K562 (cell line): ENCODE measurements around the gene RNF114. TPM values are rescaled to one million over a fixed set of nuclear protein-coding genes. Genes with fewer than 3 reads are reported as not detected.

Experiments
- ATAC-seq: fragments of 200-7000 bp; cut with Tn5 transposase; 3 replicates; pipeline ENCODE4 v1.9.1; 2020; ENCODE audit warnings: moderate library complexity
- BruUV-seq: library from RNA; stranded (reverse); fragments of 400-500 nt; replicated peaks from 2 replicates; lab custom pipeline; 2021; lab: Mats Ljungman, UMichigan
- CTCF ChIA-PET: fragments of 300-600 bp; formaldehyde crosslinking; extraction: SDS; loops from one replicate; lab custom pipeline; 2021; ENCODE audit warnings: low intra/inter-chr PET ratio; lab: Yijun Ruan, JAX
- POLR2A ChIA-PET: fragments of 300-600, 350-650 bp; sonication (Branson Sonifier 250); formaldehyde crosslinking; extraction: SDS; loops from one replicate; lab custom pipeline; 2021; ENCODE audit warnings: antibody characterized with exemption, inconsistent platforms; lab: Yijun Ruan, JAX
- DNase-seq, 4 experiments: peaks; one replicate each; pipeline versions ENCODE4 v3.0.0 to v3.0.0-alpha.2; 2011 to 2018; ENCODE audit warnings: low spot score in 3 of 4, mixed read lengths in 3 of 4; ENCODE audit errors: extremely low read depth in 1 of 4
- FAIRE-seq: peaks from 2 replicates; lab custom pipeline; 2011; peaks lifted over from hg19 to GRCh38; lab: Jason Lieb, UNC
- H2AFZ ChIP-seq: 2 replicates; pipeline ENCODE4 v1.6.0; 2011; ENCODE audit warnings: low read depth, low read length, control low read depth, inconsistent platforms
- H3K27ac ChIP-seq: fragments of 200-600 bp; 3 replicates; pipeline ENCODE4 v1.8.0; 2011; ENCODE audit warnings: low read depth, mild to moderate bottlenecking, control low read depth, inconsistent platforms, low read length, moderate library complexity, mixed read lengths; ENCODE audit errors: extremely low read depth
- H3K27me3 ChIP-seq, 2 experiments: fragments of 300-600 bp in 1 of 2; 2 replicates in 1 of 2; 3 replicates in 1 of 2; pipeline versions ENCODE4 v1.6.0 to v1.8.0; 2011; ENCODE audit warnings: inconsistent platforms in 2 of 2, low read length in 2 of 2, mild to moderate bottlenecking in 1 of 2, mixed read lengths in 1 of 2, moderate library complexity in 1 of 2; ENCODE audit not compliant: control insufficient read depth in 2 of 2, insufficient read depth in 2 of 2
- H3K36me3 ChIP-seq: fragments of 300-600 bp; 3 replicates; pipeline ENCODE4 v1.8.0; 2011; ENCODE audit warnings: mild to moderate bottlenecking, low read length, inconsistent platforms; ENCODE audit not compliant: control insufficient read depth, insufficient read depth
- H3K4me1 ChIP-seq, 2 experiments: fragments of 200-600 bp in 1 of 2; replicated peaks in 1 of 2; 2 replicates in 1 of 2; 3 replicates in 1 of 2; pipeline versions ENCODE4 v1.5.1 to v1.8.0; 2011; ENCODE audit warnings: inconsistent platforms in 2 of 2, low read length in 2 of 2, mild to moderate bottlenecking in 1 of 2, mixed read lengths in 1 of 2, moderate library complexity in 1 of 2; ENCODE audit not compliant: control insufficient read depth in 2 of 2, insufficient read depth in 2 of 2
- H3K4me2 ChIP-seq: 2 replicates; pipeline ENCODE4 v1.6.1; 2011; ENCODE audit warnings: low read length, control low read depth, inconsistent platforms, mixed read lengths; ENCODE audit not compliant: insufficient read depth
- H3K4me3 ChIP-seq: fragments of 200-600 bp; sonication (generic), shearing (Covaris generic); 2 replicates; pipeline ENCODE4 v1.5.1; 2016; ENCODE audit warnings: control low read depth, inconsistent platforms
- H3K79me2 ChIP-seq: fragments of 200-600 bp; 3 replicates; pipeline ENCODE4 v1.8.0; 2011; ENCODE audit warnings: low read length, inconsistent platforms; ENCODE audit not compliant: control insufficient read depth, insufficient read depth
- H3K9ac ChIP-seq, 2 experiments: 2 replicates each; pipeline versions ENCODE4 v1.6.0 to v1.6.1; 2011; ENCODE audit warnings: low read depth in 2 of 2, low read length in 2 of 2, control low read depth in 1 of 2, inconsistent platforms in 1 of 2, mild to moderate bottlenecking in 1 of 2, mixed read lengths in 1 of 2; ENCODE audit not compliant: insufficient read depth in 1 of 2
- H3K9me1 ChIP-seq: one replicate; pipeline ENCODE4 v1.6.0; 2011; ENCODE audit warnings: inconsistent platforms, mild to moderate bottlenecking, low read length, moderate library complexity; ENCODE audit not compliant: control insufficient read depth, insufficient read depth
- H3K9me3 ChIP-seq: replicated peaks from 2 replicates; pipeline ENCODE4 v1.5.1; 2011; ENCODE audit warnings: low read depth, low read length, inconsistent platforms; ENCODE audit not compliant: control insufficient read depth, insufficient read depth
- H4K20me1 ChIP-seq: replicated peaks from 2 replicates; pipeline ENCODE4 v1.6.1; 2011; ENCODE audit warnings: low read length, inconsistent platforms, mixed read lengths; ENCODE audit not compliant: control insufficient read depth, insufficient read depth
- BMI1 ChIP-seq: fragments of 150-350 bp; IDR thresholded peaks from 2 replicates; pipeline ENCODE4 v1.6.1; 2014; ENCODE audit warnings: low read length
- CTCF ChIP-seq, 3 experiments: IDR thresholded peaks in 2 of 3; conservative IDR thresholded peaks in 1 of 3; 2 replicates each; pipeline ENCODE4 v1.5.1; 2011 to 2012; ENCODE audit warnings: low read length in 3 of 3, mild to moderate bottlenecking in 3 of 3, control low read depth in 2 of 3, improper control_type of control experiment in 1 of 3, inconsistent platforms in 1 of 3, low read depth in 1 of 3, mixed read lengths in 1 of 3, moderate library complexity in 1 of 3; ENCODE audit not compliant: insufficient read depth in 2 of 3
- ETV6 ChIP-seq, 3 experiments: fragments of 150-350 bp in 1 of 3; sonication (generic) in 1 of 3; formaldehyde crosslinking in 1 of 3; IDR thresholded peaks; 2 replicates each; pipeline versions ENCODE4 v1.6.1 to v1.8.0; 2014 to 2022; ENCODE audit warnings: borderline replicate concordance in 2 of 3, low read depth in 2 of 3, antibody characterized with exemption in 1 of 3, low read length in 1 of 3, mild to moderate bottlenecking in 1 of 3, missing genetic modification reagents in 1 of 3
- FOXK1 ChIP-seq: sonication (generic); formaldehyde crosslinking; IDR thresholded peaks from 2 replicates; pipeline ENCODE4 v1.8.0; 2022; ENCODE audit warnings: missing genetic modification reagents, mild to moderate bottlenecking, borderline replicate concordance
- HBP1 ChIP-seq: fragments of 450-650 bp; formaldehyde crosslinking; IDR thresholded peaks from 2 replicates; pipeline ENCODE4 v1.4.0; 2022; ENCODE audit warnings: missing genetic modification characterization
- HNRNPK ChIP-seq: fragments of 200-400 bp; formaldehyde crosslinking; IDR thresholded peaks from one replicate; pipeline ENCODE4 v1.6.1; 2018; ENCODE audit warnings: mild to moderate bottlenecking, low read depth, low read length; ENCODE audit not compliant: poor library complexity, severe bottlenecking
- NR2C2 ChIP-seq, 2 experiments: fragments of 200-800 bp in 1 of 2; sonication (Bioruptor generic) in 1 of 2; sonication (generic) in 1 of 2; formaldehyde crosslinking in 1 of 2; IDR thresholded peaks; 2 replicates each; pipeline versions ENCODE4 v1.6.1 to v1.8.0; 2016 to 2022; ENCODE audit warnings: mild to moderate bottlenecking in 1 of 2, missing compliant biosample characterization in 1 of 2, missing genetic modification characterization in 1 of 2, missing genetic modification reagents in 1 of 2
- RBM17 ChIP-seq: fragments of 200-400 bp; formaldehyde crosslinking; IDR thresholded peaks from 2 replicates; pipeline ENCODE4 v1.6.1; 2017; ENCODE audit warnings: low read depth, mild to moderate bottlenecking, low read length, borderline replicate concordance
- ZKSCAN8 ChIP-seq: fragments of 200-800 bp; sonication (Bioruptor generic); IDR thresholded peaks from 2 replicates; pipeline ENCODE4 v1.6.1; 2016; ENCODE audit warnings: missing genetic modification characterization, missing compliant biosample characterization
- ZNF347 ChIP-seq: fragments of 450-650 bp; formaldehyde crosslinking; IDR thresholded peaks from 2 replicates; pipeline ENCODE4 v1.4.0; 2020; ENCODE audit warnings: low read depth, mild to moderate bottlenecking, moderate library complexity
- ZNF696 ChIP-seq: fragments of 250-450 bp; sonication (Bioruptor Pico); conservative IDR thresholded peaks from 2 replicates; pipeline ENCODE4 v1.4.0; 2020; ENCODE audit warnings: mild to moderate bottlenecking, moderate library complexity
- ZNF79 ChIP-seq: fragments of 250-450 bp; sonication (Bioruptor Pico); IDR thresholded peaks from 2 replicates; pipeline ENCODE4 v1.4.0; 2020; ENCODE audit warnings: low read depth, mild to moderate bottlenecking, moderate library complexity
- WGBS: fragments of 100-300 bp; shearing (Covaris generic); methylation state at CpG from one replicate; pipeline ENCODE4 v1.1.6; 2016; ENCODE audit warnings: low coverage, mixed read lengths; ENCODE audit not compliant: insufficient coverage; ENCODE audit errors: missing lambda C conversion rate; 5-methylcytosine and 5-hydroxymethylcytosine counted together
- in situ Hi-C: fragments of 300-500 bp; cut with MboI; formaldehyde crosslinking; loops from 4 replicates; pipeline ENCODE4 v1.15.0; 2018; ENCODE audit warnings: inconsistent platforms, mixed read lengths
- intact Hi-C: fragments of 100-400 bp; cut with micrococcal nuclease; formaldehyde crosslinking; loops from 2 replicates; pipeline ENCODE4 v1.14.2; 2022
- polyA plus RNA-seq, 8 experiments: library from polyadenylated mRNA; depleted of rRNA in 4 of 8; stranded (reverse) in 5 of 8; unstranded in 3 of 8; fragments of >200 nt; fragmentation: Nextera tagmentation in 2 of 8; fragmentation: Illumina TruSeq in 1 of 8; extraction: Ambion mirVana in 2 of 8; extraction: Trizol in 1 of 8; gene quantifications; 2 replicates each; pipeline versions ENCODE4 v1.2.1 to v1.2.3, GENCODE V29; 2011 to 2014; ENCODE audit warnings: inconsistent platforms in 1 of 8, missing spikeins in 1 of 8
- total RNA-seq, 7 experiments: library from RNA; depleted of rRNA in 6 of 7; stranded (reverse); fragments of >200 nt in 6 of 7; fragmentation: Illumina TruSeq in 2 of 7; extraction: Trizol in 2 of 7; gene quantifications; 2 replicates each; pipeline versions ENCODE4 v1.2.1 to v1.2.3, GENCODE V29; 2011 to 2021; ENCODE audit warnings: low replicate concordance in 1 of 7
- TF ChIP-seq, protein P1 (sequence below): fragments of 450-650 bp; conservative IDR thresholded peaks from 2 replicates; pipeline ENCODE4 v1.6.1; 2016; ENCODE audit warnings: missing genetic modification characterization, low read depth, mild to moderate bottlenecking, missing compliant biosample characterization, moderate library complexity

The RNF114 gene
- total and polyA plus RNA-seq, 9 of the 15 experiments (the other 6 are each of a cell fraction or from before 2014, with no cell fraction given) = 38.6 to 111 (median 62.6) TPM

DNA sequence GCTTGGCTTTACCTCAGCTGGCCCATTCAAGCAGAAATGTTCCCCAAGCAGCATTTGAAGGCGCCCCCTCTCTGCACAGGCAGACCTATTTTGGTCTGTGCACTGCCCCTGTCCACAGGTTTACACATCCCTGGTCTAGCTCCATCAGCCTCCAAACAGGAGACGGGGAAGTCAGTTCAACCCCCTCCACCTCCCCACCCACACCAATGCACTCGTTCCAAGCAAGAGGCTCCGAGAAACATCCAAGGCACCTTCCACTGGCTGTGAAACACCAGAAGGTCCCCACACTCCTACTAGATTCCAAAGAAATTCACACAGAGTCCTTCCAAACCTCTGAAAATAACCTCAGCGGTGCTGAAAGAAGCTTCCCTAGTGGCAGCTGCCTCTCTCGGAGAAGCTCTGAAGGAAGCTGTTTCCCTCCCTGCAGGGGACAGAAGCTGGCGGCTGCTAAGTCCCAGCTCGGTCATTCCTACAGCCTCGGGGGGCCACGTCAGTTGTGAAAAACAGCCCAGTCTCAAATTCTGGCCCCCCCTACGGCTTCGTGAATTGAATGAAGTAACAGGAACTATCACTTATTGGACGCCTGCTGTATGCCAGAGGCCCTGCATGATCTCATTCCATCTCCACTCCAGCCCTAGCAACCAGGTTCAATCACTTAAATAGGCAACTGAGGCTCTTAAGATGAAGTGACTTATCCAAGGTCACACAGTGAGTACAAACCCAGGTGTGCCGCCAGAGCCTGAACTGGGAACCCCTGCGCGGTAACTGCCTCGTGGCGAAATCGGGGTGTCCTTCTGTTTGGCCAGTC, 21.7 kb upstream of the RNF114 start (continued):
- TF ChIP-seq, protein P1, sequence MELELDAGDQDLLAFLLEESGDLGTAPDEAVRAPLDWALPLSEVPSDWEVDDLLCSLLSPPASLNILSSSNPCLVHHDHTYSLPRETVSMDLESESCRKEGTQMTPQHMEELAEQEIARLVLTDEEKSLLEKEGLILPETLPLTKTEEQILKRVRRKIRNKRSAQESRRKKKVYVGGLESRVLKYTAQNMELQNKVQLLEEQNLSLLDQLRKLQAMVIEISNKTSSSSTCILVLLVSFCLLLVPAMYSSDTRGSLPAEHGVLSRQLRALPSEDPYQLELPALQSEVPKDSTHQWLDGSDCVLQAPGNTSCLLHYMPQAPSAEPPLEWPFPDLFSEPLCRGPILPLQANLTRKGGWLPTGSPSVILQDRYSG (tag) = no peak
- TF ChIP-seq ZKSCAN8 (CRISPR knock-in tag) (peak; percentile 99), HNRNPK (no peak), CTCF (IDR thresholded peaks at IDR 0.05 in 2 of 3, conservative IDR thresholded peaks at IDR 0.05 in 1 of 3; ENCODE audit: insufficient read depth in 2 of 3, low read depth in 1 of 3, low read length in 3 of 3) (peak in 2 of 3 experiments; percentile 19 to 21; a peak in 2 of 6 replicates), ZNF347 (CRISPR knock-in tag) (no peak)
- TF ChIP-seq, all 486 proteins: peak for 8

DNA sequence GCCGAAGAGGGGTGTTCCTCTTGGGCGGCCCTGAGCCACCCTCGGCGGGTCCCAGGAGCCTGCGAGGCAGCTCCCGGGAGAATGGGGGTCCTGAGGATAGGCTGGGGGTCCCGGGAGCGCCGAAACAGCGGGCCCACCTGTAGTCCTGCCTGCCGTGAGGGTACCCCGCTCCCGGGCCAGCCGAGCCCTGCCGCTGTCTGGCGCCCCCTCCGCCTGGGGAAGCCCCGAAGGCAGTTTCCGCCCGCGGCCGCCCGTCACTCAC, 21.1 kb upstream of the RNF114 start:
- H3K27me3 ChIP-seq = no peaks in the 10 kb centered on the region
- peak overlapping the region; percentile 100 for H2AFZ ChIP-seq
- H3K9me1 ChIP-seq = no peaks in the 10 kb centered on the region
- H3K4me1 ChIP-seq = peaks cover 16 to 18% of the 10 kb centered on the region in 2 experiments; a peak in 4 of 5 replicates
- peaks cover 13% of the 10 kb centered on the region; the same call in 1 of the 2 replicates for H4K20me1 ChIP-seq
- peak; percentile 47 for ATAC-seq
- H3K9ac ChIP-seq = peak overlapping the region; percentile 95 to 99
- intact Hi-C loops (loop anchor here (2.0 kb wide), 1 partner anchor 14 kb away; no protein-coding TSS in a partner anchor), in situ Hi-C loops (no loop called here)
- peaks cover 51% of the 10 kb centered on the region for H3K79me2 ChIP-seq
- peak overlapping the region; percentile 100 for H3K27ac ChIP-seq
- ChIA-PET CTCF (no interaction called here), POLR2A (interaction anchor here (0.6 to 1.5 kb wide), 10 partner anchors 12 to 635 kb away, joined by 3 to 5 read pairs (median 4); no protein-coding TSS in a partner anchor)
- BruUV-seq = no TSS peak
- FAIRE-seq = no peak
- no peak for DNase-seq
- WGBS = 2% methylated on average over 20 of the region's 23 CpGs
- peak overlapping the region; percentile 99 for H3K4me2 ChIP-seq
- H3K4me3 ChIP-seq = peak overlapping the region; percentile 93
- H3K36me3 ChIP-seq = peaks cover 17% of the 10 kb centered on the region; the same call in 1 of the 3 replicates
- H3K9me3 ChIP-seq = no peaks in the 10 kb centered on the region
- TF ChIP-seq ZNF79 = no peak
- TF ChIP-seq NR2C2 (CRISPR knock-in tag; IDR thresholded peaks at IDR 0.05) = no peak
- 0 out of 2 replicates have a peak, but pooled peaks have one; percentile 94 for TF ChIP-seq NR2C2 (tag; IDR thresholded peaks at IDR 0.05)
- no peak for TF ChIP-seq RBM17
- no peak for TF ChIP-seq BMI1
- no peak for TF ChIP-seq ZNF696 (CRISPR knock-in tag)
- TF ChIP-seq HBP1 = no peak
- TF ChIP-seq ETV6 (IDR thresholded peaks at IDR 0.05; ENCODE audit: borderline replicate concordance in 1 of 2, low read depth in 2 of 2, low read length in 1 of 2) = no peak
- TF ChIP-seq ETV6 (CRISPR knock-in tag; IDR thresholded peaks at IDR 0.05; ENCODE audit: borderline replicate concordance) = peak; percentile 65; the same call in 1 of the 2 replicates
- peak; percentile 37; the same call in 1 of the 2 replicates for TF ChIP-seq FOXK1 (CRISPR knock-in tag)
